ENCODE data around the gene CRIP3.

GRCh38 chr6:43263314-43264178 lies 45.1 kb downstream of the CRIP3 start:
- TF ChIP-seq AR (CRISPR knock-in tag; IDR thresholded peaks at IDR 0.05) (no peak), PRDM15 (CRISPR knock-in tag; IDR thresholded peaks at IDR 0.05) (no peak), CREM (CRISPR knock-in tag; IDR thresholded peaks at IDR 0.05) (no peak), ZNF425 (CRISPR knock-in tag; conservative IDR thresholded peaks at IDR 0.05) (no peak), NR1H2 (CRISPR knock-in tag; IDR thresholded peaks at IDR 0.05) (no peak), ATF2 (CRISPR knock-in tag; IDR thresholded peaks at IDR 0.05; ENCODE audit: borderline replicate concordance, low read depth) (no peak)

All from WTC11 (cell line).